Fibroblast of lung (primary cell): ENCODE measurements around the gene SEMA3E. TPM values are rescaled to one million over a fixed set of nuclear protein-coding genes. Genes with fewer than 3 reads are reported as not detected.

Experiments
- DNase-seq, 2 donors: peaks; one replicate each; pipeline versions ENCODE4 v3.0.0 to v3.0.0-alpha.2; 2010; ENCODE audit warnings: low read depth in 2 of 2
- H2AFZ ChIP-seq: 2 replicates; pipeline ENCODE4 v1.5.1; 2012; ENCODE audit warnings: low read length, control low read depth, inconsistent platforms
- H3K27ac ChIP-seq: 2 replicates; pipeline ENCODE4 v1.5.1; 2011; ENCODE audit warnings: low read length, control low read depth; ENCODE audit not compliant: insufficient read depth
- H3K27me3 ChIP-seq: 2 replicates; pipeline ENCODE4 v1.5.1; 2011; ENCODE audit warnings: mild to moderate bottlenecking, low read length; ENCODE audit not compliant: control insufficient read depth, insufficient read depth
- H3K36me3 ChIP-seq: 2 replicates; pipeline ENCODE4 v1.5.1; 2011; ENCODE audit warnings: low read length; ENCODE audit not compliant: control insufficient read depth, insufficient read depth
- H3K4me1 ChIP-seq: 2 replicates; pipeline ENCODE4 v1.5.1; 2011; ENCODE audit warnings: low read length; ENCODE audit not compliant: control insufficient read depth, insufficient read depth; ENCODE audit errors: extremely low read depth
- H3K4me2 ChIP-seq: 2 replicates; pipeline ENCODE4 v1.5.1; 2011; ENCODE audit warnings: low read length, control low read depth; ENCODE audit not compliant: insufficient read depth; ENCODE audit errors: extremely low read depth
- H3K4me3 ChIP-seq, 4 experiments: fragments of 200-600 bp in 1 of 4; sonication (generic) in 1 of 4; replicated peaks in 1 of 4; 2 replicates each; pipeline ENCODE4 v1.5.1; 2011 to 2016; ENCODE audit warnings: low read length in 4 of 4, low read depth in 3 of 4, mild to moderate bottlenecking in 3 of 4, control low read depth in 2 of 4, inconsistent platforms in 1 of 4, mixed read lengths in 1 of 4; ENCODE audit not compliant: insufficient read depth in 1 of 4; ENCODE audit errors: control extremely low read depth in 1 of 4
- H3K79me2 ChIP-seq: 2 replicates; pipeline ENCODE4 v1.5.1; 2012; ENCODE audit warnings: mild to moderate bottlenecking, low read length, inconsistent platforms; ENCODE audit not compliant: control insufficient read depth, insufficient read depth
- H3K9ac ChIP-seq: 2 replicates; pipeline ENCODE4 v1.5.1; 2011; ENCODE audit warnings: mild to moderate bottlenecking, low read length, control low read depth; ENCODE audit not compliant: insufficient read depth
- H3K9me3 ChIP-seq: 2 replicates; pipeline ENCODE4 v1.5.1; 2012; ENCODE audit warnings: low read depth, low read length; ENCODE audit not compliant: control insufficient read depth, insufficient read depth
- H4K20me1 ChIP-seq: 2 replicates; pipeline ENCODE4 v1.5.1; 2011; ENCODE audit warnings: low read length; ENCODE audit not compliant: control insufficient read depth, insufficient read depth; ENCODE audit errors: extremely low read depth
- CTCF ChIP-seq, 2 donors: IDR thresholded peaks in 1 of 2; conservative IDR thresholded peaks in 1 of 2; 1 replicate in 1 of 2; 2 replicates in 1 of 2; pipeline ENCODE4 v1.5.1; 2011 to 2012; ENCODE audit warnings: low read length in 2 of 2, control low read depth in 1 of 2, inconsistent platforms in 1 of 2, low read depth in 1 of 2, mild to moderate bottlenecking in 1 of 2
- EZH2 ChIP-seq: IDR thresholded peaks from 2 replicates; pipeline ENCODE4 v1.5.1; 2012; ENCODE audit warnings: low read length, control low read depth, mild to moderate bottlenecking; ENCODE audit errors: missing control alignments
- polyA minus RNA-seq: library from RNA; depleted of rRNA, polyadenylated mRNA; stranded (reverse); fragments of >200 nt; gene quantifications from 2 replicates; pipeline ENCODE4 v1.2.3, GENCODE V29; 2011; ENCODE audit warnings: low replicate concordance
- polyA plus RNA-seq, 2 donors: library from polyadenylated mRNA; depleted of rRNA in 1 of 2; stranded (reverse) in 1 of 2; unstranded in 1 of 2; fragments of >200 nt; gene quantifications; 2 replicates each; pipeline ENCODE4 v1.2.1, GENCODE V29; 2011 to 2012; ENCODE audit warnings: missing spikeins in 1 of 2
- total RNA-seq: library from RNA; depleted of rRNA; stranded (reverse); fragments of >200 nt; gene quantifications from 2 replicates; pipeline ENCODE4 v1.2.1, GENCODE V29; 2014

The SEMA3E gene
- total RNA-seq (1.5 and 2.0 TPM in 2 replicates), polyA plus RNA-seq (1.1 and 1.2 TPM in 2 replicates), polyA minus RNA-seq (15.4 TPM in 1 of 2 replicates, not detected in the other)
- polyA plus RNA-seq (2012): 0.70 and 1.4 TPM in 2 replicates

GRCh38 chr7:83648464-83649241 lies at the start of gene SEMA3E:
Gene SEMA3E (minus strand): TSS chr7:83649139.
- TF ChIP-seq EZH2: no peak
- TF ChIP-seq CTCF (conservative IDR thresholded peaks at IDR 0.05 in 1 of 2, IDR thresholded peaks at IDR 0.05 in 1 of 2; ENCODE audit: low read depth in 1 of 2, low read length in 2 of 2): peak in 1 of 2 donors; percentile 15
- peak within 1 kb of the TSS; percentile 82 for H2AFZ ChIP-seq
- H4K20me1 ChIP-seq: no peaks in the 10 kb centered on the region
- no peaks in the 10 kb centered on the region for H3K27me3 ChIP-seq
- no peak within 1 kb of the TSS for H3K9ac ChIP-seq
- H3K9me3 ChIP-seq: no peaks in the 10 kb centered on the region
- H3K79me2 ChIP-seq: no peaks in the 10 kb centered on the region
- peak; percentile 64 to 72 for DNase-seq
- no peaks in the 10 kb centered on the region for H3K36me3 ChIP-seq
- no peak within 1 kb of the TSS for H3K27ac ChIP-seq
- peak within 1 kb of the TSS; percentile 41 to 92 (median 54) for H3K4me3 ChIP-seq
- peaks cover 2% of the 10 kb centered on the region for H3K4me1 ChIP-seq
- H3K4me2 ChIP-seq: peak within 1 kb of the TSS; percentile 91

- no peak for DNase-seq
- no peaks in the 10 kb centered on the region for H3K27me3 ChIP-seq
- no peak overlapping the region for H3K4me3 ChIP-seq
- H3K27ac ChIP-seq: no peak overlapping the region
- H3K36me3 ChIP-seq: no peaks in the 10 kb centered on the region
- H3K9ac ChIP-seq: no peak overlapping the region
- H2AFZ ChIP-seq: no peak overlapping the region
- no peak overlapping the region for H3K4me2 ChIP-seq
- no peaks in the 10 kb centered on the region for H3K79me2 ChIP-seq
- no peak for TF ChIP-seq CTCF (conservative IDR thresholded peaks at IDR 0.05 in 1 of 2, IDR thresholded peaks at IDR 0.05 in 1 of 2; ENCODE audit: low read depth in 1 of 2, low read length in 2 of 2)
- TF ChIP-seq EZH2: no peak
- H3K9me3 ChIP-seq: no peaks in the 10 kb centered on the region
- H3K4me1 ChIP-seq: no peaks in the 10 kb centered on the region
- no peaks in the 10 kb centered on the region for H4K20me1 ChIP-seq
These were observed 49.0 kb upstream of the SEMA3E start for GRCh38 chr7:83697804-83698530.

GRCh38 chr7:83696101-83696500 lies 47.2 kb upstream of the SEMA3E start:
- no peaks in the 10 kb centered on the region for H3K4me1 ChIP-seq

More at GRCh38 chr7:83696101-83696500, 47.2 kb upstream of the SEMA3E start:
- H4K20me1 ChIP-seq: no peaks in the 10 kb centered on the region
- no peak overlapping the region for H2AFZ ChIP-seq
- H3K4me3 ChIP-seq: no peak overlapping the region
- no peak overlapping the region for H3K4me2 ChIP-seq
- no peaks in the 10 kb centered on the region for H3K79me2 ChIP-seq
- DNase-seq: no peak
- no peak overlapping the region for H3K27ac ChIP-seq
- H3K36me3 ChIP-seq: no peaks in the 10 kb centered on the region
- no peak for TF ChIP-seq CTCF (conservative IDR thresholded peaks at IDR 0.05 in 1 of 2, IDR thresholded peaks at IDR 0.05 in 1 of 2; ENCODE audit: low read depth in 1 of 2, low read length in 2 of 2)
- H3K9me3 ChIP-seq: no peaks in the 10 kb centered on the region
- H3K27me3 ChIP-seq: no peaks in the 10 kb centered on the region
- no peak overlapping the region for H3K9ac ChIP-seq
